HG03280 (cell line): Measurements from ENCODE around the gene NHLRC2.
"Not testable (repeated sequence)": the region's sequence is repeated elsewhere in the genome, so short reads cannot be mapped to it uniquely, and the experiment has no call there.

Source experiments
- ATAC-seq: cut with Tn5 transposase; IDR thresholded peaks from one replicate; pipeline ENCODE4 v1.9.1; 2021; ENCODE audit warnings: mild to moderate bottlenecking, moderate library complexity; ENCODE audit not compliant: unreplicated experiment

Gene NHLRC2, protein sequence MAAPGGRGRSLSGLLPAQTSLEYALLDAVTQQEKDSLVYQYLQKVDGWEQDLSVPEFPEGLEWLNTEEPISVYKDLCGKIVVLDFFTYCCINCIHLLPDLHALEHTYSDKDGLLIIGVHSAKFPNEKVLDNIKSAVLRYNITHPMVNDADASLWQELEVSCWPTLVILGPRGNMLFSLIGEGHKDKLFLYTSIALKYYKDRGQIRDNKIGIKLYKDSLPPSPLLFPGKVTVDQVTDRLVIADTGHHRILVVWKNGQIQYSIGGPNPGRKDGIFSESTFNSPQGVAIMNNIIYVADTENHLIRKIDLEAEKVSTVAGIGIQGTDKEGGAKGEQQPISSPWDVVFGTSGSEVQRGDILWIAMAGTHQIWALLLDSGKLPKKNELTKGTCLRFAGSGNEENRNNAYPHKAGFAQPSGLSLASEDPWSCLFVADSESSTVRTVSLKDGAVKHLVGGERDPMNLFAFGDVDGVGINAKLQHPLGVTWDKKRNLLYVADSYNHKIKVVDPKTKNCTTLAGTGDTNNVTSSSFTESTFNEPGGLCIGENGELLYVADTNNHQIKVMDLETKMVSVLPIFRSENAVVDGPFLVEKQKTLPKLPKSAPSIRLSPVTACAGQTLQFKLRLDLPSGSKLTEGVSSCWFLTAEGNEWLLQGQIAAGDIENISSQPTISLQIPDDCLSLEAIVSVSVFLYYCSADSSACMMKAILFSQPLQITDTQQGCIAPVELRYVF

DNA sequence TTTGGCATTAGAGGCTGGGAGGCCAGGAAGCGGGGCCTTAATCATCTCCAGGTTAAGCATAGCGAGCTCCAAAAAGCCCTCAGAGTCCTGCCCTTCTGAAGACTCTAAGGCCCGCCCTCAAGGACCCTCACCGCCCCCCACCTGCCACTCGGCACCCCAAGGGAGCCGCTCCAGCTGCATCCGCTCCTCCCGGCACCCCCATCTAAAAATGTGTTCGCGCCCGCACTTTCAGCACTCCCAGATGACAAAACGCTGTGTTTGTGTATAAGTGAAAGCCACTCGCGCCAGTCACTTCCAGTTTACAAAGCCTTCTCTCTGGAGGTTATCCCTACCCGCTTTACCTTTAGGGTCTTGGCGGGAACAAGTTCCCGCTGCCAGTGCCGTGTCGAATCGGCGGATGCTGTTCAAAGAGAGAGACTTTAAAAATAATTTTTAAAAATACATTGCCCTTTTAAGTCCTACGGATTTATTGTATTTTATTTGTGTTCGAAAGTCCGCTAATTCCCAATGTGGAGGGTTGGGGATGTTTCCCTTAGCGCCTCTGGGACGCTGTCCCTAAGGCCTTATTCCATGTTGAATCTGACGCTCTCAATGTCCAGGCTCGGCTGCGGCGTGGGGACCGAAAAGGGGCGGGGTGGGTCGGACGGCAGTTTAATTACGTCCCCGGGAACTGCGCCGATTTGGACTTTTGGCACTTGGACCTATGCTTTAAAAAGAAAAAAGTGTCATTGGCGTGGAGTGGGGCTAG, at the start of gene NHLRC2, which contains the start of gene DCLRE1A:
TSS of gene NHLRC2 (plus strand) at position 649 of the 748 bp plus-strand sequence. CDS start 212 bp downstream, outside the sequence.
TSS of gene DCLRE1A (minus strand) at position 70 of the 748 bp plus-strand sequence. CDS start 900 bp downstream, outside the sequence.
- ATAC-seq: peak; percentile 55

DNA sequence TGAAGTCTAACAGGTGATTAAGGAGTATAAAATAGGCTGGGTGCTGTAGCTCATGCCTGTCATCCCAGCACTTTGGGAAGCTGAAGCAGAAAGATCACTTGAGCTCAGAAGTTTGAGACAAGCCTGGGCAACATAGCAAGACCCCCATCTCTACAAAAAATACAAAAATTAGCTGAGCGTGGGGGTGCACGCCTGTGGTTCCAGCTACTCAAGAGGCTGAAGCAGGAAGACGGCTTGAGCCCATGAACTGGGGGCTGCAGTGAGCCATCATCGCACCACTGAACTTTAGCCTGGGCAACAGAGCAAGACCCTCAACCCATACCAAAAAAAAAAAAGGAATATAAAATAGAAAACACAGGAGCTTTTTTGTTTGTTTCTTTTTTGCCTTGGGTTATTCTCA, 48.0 kb upstream of the NHLRC2 start:
- no peak for ATAC-seq

DNA sequence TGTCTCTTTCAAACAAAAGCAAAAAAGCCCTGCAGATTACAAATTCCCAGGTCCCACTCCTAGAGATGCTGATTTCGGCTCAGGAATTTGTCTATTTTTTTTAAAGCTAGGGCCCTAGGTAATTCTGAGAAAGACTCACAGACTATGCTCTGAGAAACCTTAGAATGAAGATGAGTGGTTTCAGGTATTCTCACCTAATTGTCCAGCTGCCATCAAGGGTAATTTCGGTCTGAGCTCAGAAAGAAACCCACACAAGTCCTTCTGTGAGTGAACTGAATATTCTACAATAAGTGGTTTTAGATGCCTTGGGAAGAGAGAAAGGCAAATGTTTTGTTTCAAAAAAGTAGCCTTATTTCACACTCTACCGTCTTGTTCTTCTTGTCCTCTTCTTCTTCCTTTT, 46.3 kb upstream of the NHLRC2 start:
- ATAC-seq: no peak

DNA sequence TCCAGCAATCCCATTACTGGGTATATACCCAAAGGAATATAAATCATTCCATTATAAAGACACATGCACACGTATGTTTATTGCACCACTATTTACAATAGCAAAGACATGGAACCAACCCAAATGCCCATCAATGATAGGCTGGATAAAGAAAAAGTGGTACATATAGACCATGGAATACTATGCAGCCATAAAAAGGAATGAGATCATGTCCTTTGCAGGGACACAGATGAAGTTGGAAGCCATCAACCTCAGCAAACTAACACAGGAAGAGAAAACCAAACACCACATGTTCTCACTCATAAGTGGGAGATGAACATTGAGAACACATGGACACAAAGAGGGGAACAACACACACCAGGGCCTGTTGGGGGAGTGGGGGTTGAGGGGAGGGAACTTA, 39.8 kb upstream of the NHLRC2 start:
- not testable (repeated sequence) for ATAC-seq

DNA sequence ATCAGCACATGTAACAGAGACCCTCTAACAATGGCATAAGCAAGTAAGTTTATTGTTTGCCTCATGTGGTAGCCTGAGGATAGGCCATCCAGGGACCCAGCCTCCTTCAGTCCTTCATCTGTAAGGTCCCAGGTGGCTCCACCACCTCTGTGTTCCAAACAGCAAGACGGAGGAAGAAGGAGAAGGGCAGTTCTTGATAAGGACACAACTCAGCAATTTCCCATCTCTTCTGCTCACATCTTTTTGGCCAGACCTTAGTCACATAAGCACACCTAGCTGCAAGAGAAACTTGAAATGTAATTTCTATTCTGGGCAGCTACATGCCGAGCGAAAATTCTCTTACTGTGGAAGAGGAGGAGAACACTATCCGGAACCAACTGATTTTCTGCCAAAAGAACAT, 34.5 kb upstream of the NHLRC2 start:
- no peak for ATAC-seq

DNA sequence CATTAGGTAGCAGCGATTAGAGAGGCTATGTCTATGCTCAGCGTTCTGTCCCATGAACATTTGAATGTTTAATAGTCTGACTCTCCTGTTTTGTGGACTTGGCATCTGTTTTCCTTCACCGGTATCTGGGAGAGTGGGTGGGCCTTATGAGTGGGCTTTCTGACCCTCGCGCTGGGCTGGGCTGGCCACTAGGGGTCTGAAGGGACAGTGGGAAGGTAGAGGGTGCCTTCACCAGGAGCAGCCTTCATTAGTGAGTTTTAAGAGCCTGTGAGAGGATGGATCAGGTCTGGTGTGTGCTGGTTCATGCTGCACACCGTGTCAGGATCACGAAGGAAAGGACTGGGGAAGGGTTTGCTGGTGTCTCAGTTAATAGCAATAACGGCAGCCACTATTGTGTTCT, 34.0 kb upstream of the NHLRC2 start:
- no peak for ATAC-seq

DNA sequence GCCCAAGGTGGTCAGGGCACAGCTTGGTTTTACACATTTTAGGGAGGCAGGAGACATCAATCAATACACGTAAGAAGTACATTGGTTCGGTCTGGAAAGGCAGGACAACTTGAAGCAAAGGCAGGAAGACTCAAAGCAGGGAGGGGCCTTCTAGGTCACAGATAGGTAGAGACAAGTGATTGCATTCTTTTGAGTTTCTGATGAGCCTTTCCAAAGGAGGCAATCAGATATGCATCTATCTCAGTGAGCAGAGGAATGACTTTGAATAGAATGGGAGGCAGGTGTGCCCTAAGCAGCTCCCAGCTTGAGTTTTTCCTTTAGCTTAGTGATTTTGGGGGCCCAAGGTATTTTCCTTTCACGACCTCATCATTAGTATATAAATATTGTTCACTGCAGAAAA, 33.2 kb upstream of the NHLRC2 start:
- ATAC-seq: not testable (repeated sequence)

DNA sequence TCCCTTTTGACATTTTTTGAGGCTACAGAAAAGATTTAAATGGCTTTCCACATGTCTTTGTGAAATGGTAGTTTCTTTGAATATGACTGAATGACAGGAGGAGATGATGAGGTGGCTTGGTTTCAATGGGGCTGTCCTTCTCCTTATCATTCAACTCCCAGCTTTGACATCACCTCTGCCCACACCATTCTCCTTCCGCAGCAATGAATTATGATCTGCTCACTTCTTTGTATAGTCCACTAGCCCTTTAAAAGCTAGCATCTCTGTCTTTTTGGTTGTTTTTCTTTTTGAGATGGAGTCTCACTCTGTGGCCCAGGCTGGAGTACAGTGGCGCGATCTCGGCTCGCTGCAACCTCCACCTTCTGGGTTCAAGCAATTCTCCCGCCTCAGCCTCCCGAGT, 32.3 kb upstream of the NHLRC2 start:
- ATAC-seq: no peak

DNA sequence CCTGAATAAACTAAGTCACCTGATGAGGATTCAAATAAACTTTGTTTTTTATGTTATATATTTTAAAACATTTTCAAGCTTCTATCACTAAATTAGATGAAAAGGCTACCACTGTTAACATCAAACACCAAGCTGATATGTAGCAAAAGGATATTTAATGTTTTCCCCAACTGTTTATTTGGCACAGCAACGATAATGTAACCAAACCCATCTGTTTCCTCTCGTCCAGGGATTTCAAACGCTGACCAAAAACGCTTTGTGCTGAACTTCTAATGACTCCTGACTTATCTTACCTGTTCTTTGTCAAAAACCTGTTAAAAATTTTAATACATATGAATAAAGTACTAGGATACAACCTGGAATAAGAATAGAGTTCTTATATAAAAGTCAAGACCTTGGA, 31.1 kb upstream of the NHLRC2 start:
- no peak for ATAC-seq

DNA sequence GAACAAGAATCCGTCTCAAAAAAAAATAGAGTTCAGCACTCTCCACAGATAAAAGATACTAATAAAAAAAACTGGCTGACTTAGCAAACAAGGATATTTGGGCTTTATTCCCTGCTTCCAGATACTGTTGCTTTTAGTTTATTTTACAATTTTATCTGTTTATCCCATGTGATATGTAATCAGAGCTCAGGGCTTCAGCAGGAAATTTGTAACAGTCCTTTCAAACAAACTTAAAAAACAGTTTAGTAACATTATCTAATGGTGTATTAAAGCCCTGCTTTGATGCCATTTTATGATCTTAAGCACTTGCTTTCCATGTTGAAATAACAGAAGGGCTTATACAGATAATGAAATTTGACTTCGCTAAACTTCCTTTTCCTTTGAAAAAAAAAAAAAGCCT, 28.7 kb upstream of the NHLRC2 start:
- no peak for ATAC-seq

DNA sequence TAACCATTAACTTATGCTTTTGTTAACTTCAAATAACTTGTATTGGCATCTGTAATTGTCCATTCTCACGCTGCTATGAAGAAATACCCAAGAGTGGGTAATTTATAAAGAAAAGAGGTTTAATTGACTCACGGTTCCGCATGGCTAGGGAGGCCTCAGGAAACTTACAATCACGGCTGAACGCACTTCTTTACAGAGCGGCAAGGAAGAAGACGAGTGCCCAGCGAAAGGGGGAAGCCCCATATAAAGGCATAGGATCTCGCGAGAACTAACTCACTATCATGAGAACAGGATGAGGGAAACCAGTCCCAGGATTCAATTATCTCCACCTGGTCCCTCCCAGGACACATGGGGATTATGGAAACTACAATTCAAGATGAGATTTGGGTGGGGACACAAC, 25.9 kb upstream of the NHLRC2 start:
- ATAC-seq: not testable (repeated sequence)

DNA sequence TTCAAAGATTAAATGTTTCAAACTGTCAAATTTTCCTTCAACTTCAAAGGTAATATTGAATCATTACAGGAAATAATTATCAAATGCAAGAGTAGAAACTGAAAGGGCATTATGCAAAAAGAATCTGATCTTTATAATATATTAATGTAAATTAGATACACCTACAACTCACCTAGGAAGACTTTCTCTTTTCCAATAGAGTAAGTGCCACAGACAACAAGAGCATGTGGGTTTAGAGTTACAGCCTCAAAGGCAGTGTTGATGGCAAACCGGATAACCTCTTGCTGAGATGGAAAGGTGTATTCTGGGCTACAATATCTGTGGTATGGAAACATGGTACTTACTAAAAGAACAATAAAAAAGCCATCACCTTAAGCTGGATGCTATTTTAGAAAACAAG, 12.3 kb upstream of the NHLRC2 start:
- ATAC-seq: no peak

DNA sequence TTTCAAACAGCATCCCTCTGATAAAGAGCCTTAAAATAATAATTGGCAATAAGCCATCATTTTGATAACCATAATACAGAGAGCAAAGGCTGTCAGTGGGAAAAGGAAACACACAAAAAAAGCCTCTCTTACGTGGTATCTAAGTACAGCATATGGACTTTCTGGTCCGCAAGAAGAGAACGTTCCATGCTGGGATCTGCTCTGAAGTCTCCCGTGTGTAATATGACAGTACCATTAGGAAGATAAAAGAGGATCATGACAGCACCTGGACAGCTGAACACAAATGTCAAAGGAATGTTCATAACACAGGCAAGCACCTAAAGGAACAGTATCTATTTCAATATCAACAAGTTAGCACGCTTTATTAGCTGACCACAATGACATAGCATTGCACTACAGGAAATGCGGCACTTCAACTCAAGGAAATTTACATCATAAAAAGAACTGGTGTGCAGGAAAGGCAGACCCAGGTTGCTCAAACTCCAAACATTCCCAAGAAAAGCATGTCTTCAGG, 10.4 kb upstream of the NHLRC2 start:
- no peak for ATAC-seq

DNA sequence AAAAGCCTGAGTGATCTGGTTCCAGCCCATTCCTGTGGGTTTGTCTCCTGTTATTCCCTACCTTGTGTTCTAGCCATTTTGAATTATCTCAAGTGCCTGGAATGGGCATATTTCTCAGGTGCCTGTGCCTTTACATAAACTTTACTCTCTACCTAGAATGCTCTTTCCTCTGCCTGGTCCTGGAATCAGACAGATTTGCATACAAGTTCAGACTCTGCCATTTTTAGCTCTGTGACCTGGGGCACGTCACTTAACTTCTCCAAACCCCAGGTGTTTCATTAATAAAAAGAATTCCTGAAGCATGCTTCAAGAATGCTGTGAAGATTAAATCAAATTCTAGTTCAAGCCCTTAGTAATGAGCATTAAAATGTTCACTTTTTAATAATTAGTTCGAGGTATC, 8.4 kb upstream of the NHLRC2 start:
- ATAC-seq: no peak

DNA sequence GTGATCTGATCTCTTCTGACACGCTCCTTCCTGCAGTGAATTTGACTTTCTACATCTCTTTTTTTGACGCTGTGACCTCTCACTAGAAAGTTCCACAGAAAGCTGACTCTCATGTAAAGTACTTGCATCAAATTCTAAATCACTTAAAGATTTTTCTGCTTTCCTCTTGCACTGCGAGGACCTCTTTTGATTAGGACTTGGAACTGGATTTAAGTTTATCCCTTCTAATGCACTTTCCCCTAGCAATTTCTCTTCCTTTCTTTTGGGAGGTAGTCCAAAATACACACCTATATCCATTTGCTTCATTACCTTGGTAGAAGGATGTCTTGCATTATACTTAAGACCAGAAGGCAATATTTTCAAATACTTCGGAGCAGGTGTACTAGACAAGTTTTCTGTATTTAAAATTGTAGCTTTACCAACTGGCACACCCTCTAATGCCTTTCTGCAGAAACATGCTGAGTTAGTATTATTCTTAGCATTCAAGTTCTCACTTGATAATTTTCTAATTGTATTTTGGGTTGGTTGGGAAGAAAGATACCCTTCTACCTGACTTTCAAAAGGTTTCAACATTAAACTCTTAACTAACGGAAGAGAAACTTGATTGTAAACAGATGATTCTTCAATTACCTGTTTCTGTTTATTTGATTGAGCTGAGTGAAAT, 5.2 kb upstream of the NHLRC2 start:
- ATAC-seq: no peak

DNA sequence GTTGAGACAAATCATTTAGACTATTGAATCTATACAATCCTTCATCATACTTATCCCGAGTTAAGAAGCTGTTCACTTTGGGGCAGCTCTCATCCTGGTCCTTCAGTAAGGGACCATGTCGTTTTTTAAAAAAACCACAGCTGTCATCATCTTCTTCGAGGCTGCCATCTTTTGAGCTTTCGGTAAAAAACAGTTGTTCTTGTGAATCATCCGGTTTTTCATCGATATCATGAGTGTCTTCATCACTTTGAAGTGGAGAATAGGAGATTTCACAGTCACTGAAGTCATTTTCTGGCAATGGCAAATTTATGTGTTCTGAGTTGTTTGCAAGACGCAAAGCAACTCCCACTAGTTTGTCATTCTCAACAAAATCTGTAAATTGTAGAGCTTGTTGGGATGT, 4.5 kb upstream of the NHLRC2 start:
- ATAC-seq: no peak

DNA sequence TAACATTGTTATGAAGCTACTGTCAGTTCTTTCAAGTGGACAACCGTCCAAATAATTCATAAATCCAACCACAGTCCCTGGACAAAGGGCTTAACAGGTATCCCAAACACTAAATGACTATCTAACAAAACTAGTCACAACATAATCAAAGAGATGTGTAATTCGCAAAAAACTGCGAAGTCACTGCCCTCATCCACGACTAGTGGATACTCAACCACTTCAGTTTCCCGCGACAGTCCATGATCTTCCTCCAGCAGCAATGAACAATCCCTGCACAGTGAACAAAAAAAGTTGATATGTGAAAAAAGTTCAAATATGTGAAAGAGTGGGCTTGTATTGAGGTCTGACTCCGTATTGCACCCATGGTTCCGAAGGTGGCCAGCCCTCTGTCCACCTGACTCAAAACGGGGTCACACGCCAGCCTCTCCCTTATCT, 866 bp upstream of the NHLRC2 start:
- no peak for ATAC-seq

DNA sequence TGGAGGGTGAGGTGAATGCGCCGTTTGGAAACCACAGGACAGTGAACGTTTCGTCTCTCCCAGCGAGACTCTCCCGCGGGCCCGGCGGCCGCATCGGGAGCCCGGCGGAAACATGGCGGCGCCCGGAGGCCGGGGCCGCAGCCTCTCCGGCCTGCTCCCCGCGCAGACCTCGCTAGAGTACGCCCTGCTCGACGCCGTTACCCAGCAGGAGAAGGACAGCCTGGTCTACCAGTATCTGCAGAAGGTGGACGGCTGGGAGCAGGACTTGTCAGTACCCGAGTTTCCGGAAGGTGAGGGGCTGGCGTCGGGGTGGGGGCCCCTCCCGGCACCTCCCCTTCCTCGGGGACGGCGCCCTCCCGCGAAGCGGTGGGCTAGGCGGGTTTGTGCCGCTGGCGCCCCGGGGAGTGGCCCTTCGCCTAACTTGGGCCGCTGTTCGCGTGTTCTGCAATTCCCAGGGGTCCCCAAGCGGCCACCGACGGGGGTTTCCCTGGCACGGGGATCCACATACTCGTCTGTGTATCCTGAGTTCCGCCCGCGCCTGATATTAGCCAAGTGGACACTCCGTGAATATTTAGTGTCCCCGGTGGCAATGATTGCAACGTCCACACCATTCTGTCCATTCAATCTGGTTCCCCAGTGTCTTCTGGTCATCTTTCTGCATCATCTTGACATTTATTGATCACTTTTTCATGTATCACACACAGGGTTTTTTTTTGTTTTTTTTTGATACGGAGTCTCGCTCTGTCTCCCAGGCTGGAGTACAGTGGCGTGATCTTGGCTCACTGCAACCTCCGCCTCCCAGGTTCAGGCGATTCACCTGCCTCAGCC, 514 bp downstream of the NHLRC2 start:
- ATAC-seq: peak; percentile 39

DNA sequence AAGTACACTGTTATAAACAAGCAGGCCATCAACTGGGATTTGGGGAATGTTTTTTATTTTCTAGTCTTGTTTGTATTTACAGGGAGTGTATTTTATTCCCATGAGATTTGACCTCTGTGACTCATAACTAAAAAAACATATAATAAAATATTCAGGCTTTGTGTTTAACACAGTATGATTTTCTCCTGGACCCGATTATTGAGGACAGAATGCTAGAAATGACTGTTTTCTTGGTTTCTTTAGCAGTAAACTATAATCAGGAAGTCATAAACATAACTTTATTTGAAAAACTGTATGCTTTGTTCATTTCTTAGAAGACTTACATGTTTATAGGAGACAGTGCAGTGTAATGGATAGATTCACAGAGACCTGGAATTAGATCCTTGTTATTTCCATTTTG, 2.1 kb downstream of the NHLRC2 start:
- ATAC-seq: no peak

DNA sequence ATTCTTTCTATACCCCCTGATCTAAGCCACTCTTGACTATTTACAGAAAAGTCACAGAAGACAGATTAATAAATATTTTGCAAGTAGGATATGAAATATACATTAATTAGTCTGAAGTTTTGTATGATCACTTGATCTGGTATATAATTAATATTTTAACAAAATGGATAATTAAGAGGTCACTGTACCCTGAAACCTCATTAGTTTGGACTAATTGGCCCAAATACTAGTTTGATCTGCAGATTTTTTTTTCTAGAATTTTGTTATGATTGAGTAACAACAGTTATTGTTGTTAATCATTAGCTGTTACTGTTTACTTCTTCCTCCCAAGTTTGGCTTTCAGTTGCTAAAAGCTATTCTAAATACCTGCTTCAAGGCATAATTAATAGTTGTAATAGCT, 2.7 kb downstream of the NHLRC2 start:
- no peak for ATAC-seq
